Right atrium auricular region (tissue), 2 donors: Measurements from ENCODE around the gene MYO10. TPM values are rescaled to one million over a fixed set of nuclear protein-coding genes. Genes with fewer than 3 reads are reported as not detected.
"Not testable (repeated sequence)": the region's sequence is repeated elsewhere in the genome, so short reads cannot be mapped to it uniquely, and the experiment has no call there.

Experiments
- DNase-seq: peaks from one replicate; pipeline ENCODE4 v3.0.0-alpha.2; 2019; ENCODE audit warnings: low spot score
- H3K27ac ChIP-seq, 2 donors: fragments of 200-600 bp; sonication (generic); 1 replicate in 1 of 2; 2 replicates in 1 of 2; pipeline ENCODE4 v1.5.1; 2016 to 2019
- H3K27me3 ChIP-seq, 2 donors: fragments of 200-600 bp; sonication (generic); one replicate each; pipeline versions ENCODE4 v1.5.1 to v1.6.0; 2017 to 2019
- H3K36me3 ChIP-seq: fragments of 200-600 bp; sonication (generic); one replicate; pipeline ENCODE4 v1.5.1; 2016
- H3K4me1 ChIP-seq, 2 donors: fragments of 200-600 bp; sonication (generic); one replicate each; pipeline versions ENCODE4 v1.5.1 to v1.6.0; 2017 to 2019
- H3K4me3 ChIP-seq, 2 donors: fragments of 200-600 bp; sonication (generic); 1 replicate in 1 of 2; 2 replicates in 1 of 2; pipeline ENCODE4 v1.5.1; 2017 to 2019; ENCODE audit warnings: mild to moderate bottlenecking in 1 of 2, moderate library complexity in 1 of 2
- H3K9me3 ChIP-seq, 2 donors: fragments of 200-600 bp; sonication (generic); one replicate each; pipeline ENCODE4 v1.5.1; 2019
- total RNA-seq, 2 donors: library from RNA; depleted of rRNA; stranded (reverse); fragments of >200 nt; gene quantifications; one replicate each; pipeline ENCODE4 v1.1.0, GENCODE V29; 2016
- TF ChIP-seq, protein P1 (sequence below), 2 donors: fragments of 200-600 bp; sonication (generic); IDR thresholded peaks; one replicate each; pipeline ENCODE4 v1.5.1; 2019; ENCODE audit warnings: antibody characterized with exemption in 2 of 2

Gene MYO10
- total RNA-seq, 2 donors from 2014 or later: 3.8 to 5.5 TPM

DNA sequence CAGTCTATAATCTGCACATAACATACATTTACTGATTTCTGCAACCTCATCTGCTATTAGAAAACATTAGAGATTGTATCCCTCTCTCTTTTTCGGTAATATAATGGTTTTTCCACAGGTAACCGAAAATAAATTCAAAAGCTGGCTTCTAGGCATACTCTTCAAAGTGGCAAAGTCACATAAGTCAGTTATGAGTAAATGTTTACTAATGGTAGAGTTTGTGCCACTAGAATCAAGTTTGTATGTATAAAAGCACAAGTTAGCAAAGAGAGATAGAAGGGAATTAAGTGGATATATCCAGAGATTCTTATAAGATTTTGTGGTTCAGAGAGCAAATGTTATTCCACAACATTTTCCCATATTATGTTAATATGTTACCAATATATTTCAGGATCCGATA, 86.9 kb downstream of the MYO10 start:
- no peak overlapping the region for H3K27ac ChIP-seq
- no peak for DNase-seq
- no peaks in the 10 kb centered on the region for H3K4me1 ChIP-seq
- no peaks in the 10 kb centered on the region for H3K36me3 ChIP-seq
- no peaks in the 10 kb centered on the region for H3K27me3 ChIP-seq
- no peaks in the 10 kb centered on the region for H3K9me3 ChIP-seq
- TF ChIP-seq, protein P1, sequence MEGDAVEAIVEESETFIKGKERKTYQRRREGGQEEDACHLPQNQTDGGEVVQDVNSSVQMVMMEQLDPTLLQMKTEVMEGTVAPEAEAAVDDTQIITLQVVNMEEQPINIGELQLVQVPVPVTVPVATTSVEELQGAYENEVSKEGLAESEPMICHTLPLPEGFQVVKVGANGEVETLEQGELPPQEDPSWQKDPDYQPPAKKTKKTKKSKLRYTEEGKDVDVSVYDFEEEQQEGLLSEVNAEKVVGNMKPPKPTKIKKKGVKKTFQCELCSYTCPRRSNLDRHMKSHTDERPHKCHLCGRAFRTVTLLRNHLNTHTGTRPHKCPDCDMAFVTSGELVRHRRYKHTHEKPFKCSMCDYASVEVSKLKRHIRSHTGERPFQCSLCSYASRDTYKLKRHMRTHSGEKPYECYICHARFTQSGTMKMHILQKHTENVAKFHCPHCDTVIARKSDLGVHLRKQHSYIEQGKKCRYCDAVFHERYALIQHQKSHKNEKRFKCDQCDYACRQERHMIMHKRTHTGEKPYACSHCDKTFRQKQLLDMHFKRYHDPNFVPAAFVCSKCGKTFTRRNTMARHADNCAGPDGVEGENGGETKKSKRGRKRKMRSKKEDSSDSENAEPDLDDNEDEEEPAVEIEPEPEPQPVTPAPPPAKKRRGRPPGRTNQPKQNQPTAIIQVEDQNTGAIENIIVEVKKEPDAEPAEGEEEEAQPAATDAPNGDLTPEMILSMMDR (IDR thresholded peaks at IDR 0.05): no peak
- H3K4me3 ChIP-seq: no peak overlapping the region

DNA sequence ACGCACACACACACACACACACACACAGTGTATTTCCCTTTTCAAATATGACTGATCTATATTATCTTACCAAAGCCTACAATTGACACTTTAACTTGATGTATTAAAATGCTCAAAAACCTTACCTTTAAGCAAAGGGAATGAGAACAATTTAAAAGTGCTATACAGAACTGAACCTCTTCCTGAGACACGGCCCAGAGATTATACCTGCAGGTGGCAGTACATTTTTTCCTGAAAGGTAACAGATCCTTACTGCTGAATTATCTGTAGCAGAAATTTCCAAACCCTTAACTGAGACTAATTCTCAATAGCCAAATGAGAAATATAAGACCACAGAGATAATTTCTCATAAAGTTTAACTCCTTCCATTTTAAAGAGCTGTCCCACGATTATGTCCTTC, 91.1 kb downstream of the MYO10 start:
- no peaks in the 10 kb centered on the region for H3K9me3 ChIP-seq
- H3K4me1 ChIP-seq: no peaks in the 10 kb centered on the region
- TF ChIP-seq, protein P1 (IDR thresholded peaks at IDR 0.05): no peak
- no peak overlapping the region for H3K27ac ChIP-seq
- no peak overlapping the region for H3K4me3 ChIP-seq
- no peak for DNase-seq
- H3K36me3 ChIP-seq: no peaks in the 10 kb centered on the region
- H3K27me3 ChIP-seq: no peaks in the 10 kb centered on the region

DNA sequence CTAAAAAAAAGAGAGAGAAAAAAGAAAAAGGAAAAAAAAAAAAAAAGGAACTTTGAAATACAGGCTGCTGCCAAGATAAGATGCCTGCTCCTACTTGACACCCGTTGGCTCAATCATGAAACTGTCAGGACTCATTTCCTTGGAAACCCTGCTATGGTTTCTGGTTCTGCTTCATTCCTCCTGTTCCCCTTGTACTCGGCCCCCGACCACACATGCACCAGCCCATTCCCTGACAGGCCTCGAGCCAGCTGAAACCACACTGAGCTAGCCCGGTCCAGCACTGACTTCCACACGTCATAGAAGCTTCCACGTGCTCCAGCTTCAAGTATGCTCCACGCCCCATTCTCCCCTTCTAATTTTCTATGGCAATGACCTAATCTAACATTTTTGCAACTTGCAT, 93.2 kb downstream of the MYO10 start:
- no peak overlapping the region for H3K4me3 ChIP-seq
- no peaks in the 10 kb centered on the region for H3K9me3 ChIP-seq
- no peaks in the 10 kb centered on the region for H3K4me1 ChIP-seq
- no peaks in the 10 kb centered on the region for H3K27me3 ChIP-seq
- TF ChIP-seq, protein P1 (IDR thresholded peaks at IDR 0.05): no peak
- H3K36me3 ChIP-seq: no peaks in the 10 kb centered on the region
- no peak overlapping the region for H3K27ac ChIP-seq
- no peak for DNase-seq

DNA sequence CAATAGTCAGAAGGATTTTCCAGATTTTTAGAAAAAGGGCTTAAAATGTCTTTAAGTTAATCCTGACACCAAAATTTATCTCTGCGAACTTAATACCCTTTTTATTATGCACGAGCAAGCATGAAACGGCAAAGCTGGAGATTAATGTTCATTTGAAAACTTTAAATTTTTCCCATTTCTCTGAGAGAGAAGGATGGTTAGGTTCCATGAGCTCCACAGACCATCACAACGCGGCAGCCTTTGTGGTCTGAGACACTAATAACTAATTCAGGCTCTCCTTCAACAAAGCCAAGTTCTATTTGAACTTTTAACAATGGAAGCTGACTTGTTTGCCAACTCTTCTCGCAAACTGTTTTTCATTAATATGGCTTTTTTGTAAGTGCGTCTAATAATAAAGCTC, 94.7 kb downstream of the MYO10 start:
- TF ChIP-seq, protein P1 (IDR thresholded peaks at IDR 0.05): no peak
- no peak overlapping the region for H3K4me3 ChIP-seq
- no peak overlapping the region for H3K27ac ChIP-seq
- no peaks in the 10 kb centered on the region for H3K27me3 ChIP-seq
- no peaks in the 10 kb centered on the region for H3K4me1 ChIP-seq
- H3K9me3 ChIP-seq: no peaks in the 10 kb centered on the region
- no peaks in the 10 kb centered on the region for H3K36me3 ChIP-seq
- DNase-seq: no peak

DNA sequence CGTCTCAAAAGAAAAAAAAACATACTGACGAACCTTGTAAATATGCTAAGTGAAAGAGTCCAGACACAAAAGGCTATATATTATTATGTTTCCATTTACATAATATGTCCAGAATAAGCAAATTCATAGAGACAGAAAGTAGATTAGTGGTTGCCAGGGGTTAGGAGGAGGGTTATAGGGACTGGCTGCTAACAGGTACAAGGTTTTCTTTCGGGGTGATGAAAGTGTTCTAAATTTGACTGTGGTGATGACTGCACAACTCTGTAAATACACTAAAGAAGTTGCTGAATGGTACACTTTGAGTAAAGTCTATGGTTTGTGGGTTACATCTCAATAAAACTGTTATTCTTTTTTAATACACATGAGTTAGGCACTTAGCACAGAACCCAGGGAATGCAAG, 98.8 kb downstream of the MYO10 start:
- Histone ChIP-seq H3K27ac (no peak overlapping the region), H3K36me3 (no peaks in the 10 kb centered on the region), H3K27me3 (no peaks in the 10 kb centered on the region), H3K9me3 (no peaks in the 10 kb centered on the region), H3K4me3 (no peak overlapping the region), H3K4me1 (no peaks in the 10 kb centered on the region)
- no peak for DNase-seq
- TF ChIP-seq, protein P1 (IDR thresholded peaks at IDR 0.05): no peak

DNA sequence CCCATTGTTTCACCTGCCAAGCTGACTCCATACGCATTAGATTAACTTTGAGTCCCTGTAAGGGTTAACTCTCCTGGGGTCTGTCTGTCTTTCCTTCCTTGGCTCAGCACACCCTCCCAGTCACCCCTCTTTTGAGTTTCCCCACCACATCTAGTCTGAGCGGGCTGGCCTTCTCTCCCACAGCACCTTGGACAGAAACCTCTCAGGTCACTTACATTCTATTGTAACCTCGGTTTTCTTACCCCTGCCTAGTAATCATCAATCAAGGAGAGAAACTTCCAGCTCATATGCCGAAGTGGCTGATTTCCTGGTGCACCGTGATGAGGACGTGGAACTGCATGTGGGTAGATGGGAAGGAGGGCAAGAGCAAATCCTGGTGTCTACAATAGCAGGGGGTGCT, 102.1 kb downstream of the MYO10 start:
- H3K4me3 ChIP-seq: no peak overlapping the region
- no peaks in the 10 kb centered on the region for H3K9me3 ChIP-seq
- DNase-seq: no peak
- H3K27me3 ChIP-seq: no peaks in the 10 kb centered on the region
- no peaks in the 10 kb centered on the region for H3K4me1 ChIP-seq
- no peaks in the 10 kb centered on the region for H3K36me3 ChIP-seq
- TF ChIP-seq, protein P1 (IDR thresholded peaks at IDR 0.05): no peak
- no peak overlapping the region for H3K27ac ChIP-seq

DNA sequence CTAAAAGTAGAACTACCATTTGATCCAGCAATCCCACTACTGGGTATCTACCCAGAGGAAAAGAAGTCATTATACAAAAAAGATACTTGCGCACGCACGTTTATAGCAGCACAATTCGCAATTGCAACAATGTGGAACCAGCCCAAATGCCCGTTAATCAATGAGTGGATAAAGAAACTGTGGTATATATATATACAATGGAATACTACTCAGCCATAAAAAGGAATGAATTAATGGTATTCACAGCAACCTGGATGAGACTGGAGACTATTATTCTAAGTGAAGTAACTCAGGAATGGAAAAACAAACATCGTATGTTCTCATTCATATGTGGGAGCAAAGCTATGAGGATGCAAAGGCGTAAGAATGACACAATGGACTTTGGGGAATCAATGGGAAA, 104.8 kb downstream of the MYO10 start:
- not testable (repeated sequence) for H3K27me3 ChIP-seq, DNase-seq

More for the DNA sequence above, 104.8 kb downstream of the MYO10 start:
- not testable (repeated sequence) for H3K9me3 ChIP-seq, H3K4me1 ChIP-seq, H3K36me3 ChIP-seq, H3K27ac ChIP-seq, H3K4me3 ChIP-seq
